ENCODE results near the gene SEPSECS. TPM values are rescaled to one million over a fixed set of nuclear protein-coding genes. Genes with fewer than 3 reads are reported as not detected.

Gene SEPSECS
- total and polyA plus RNA-seq, 5 donors from 2014 or later: 1.8 to 16.7 (median 3.6) TPM

GRCh38 chr4:25076625-25077398, 83.4 kb downstream of the SEPSECS start:
- Histone ChIP-seq H3K9me3 (ENCODE audit: control insufficient read depth in 2 of 2, low read length in 2 of 2) (no peaks in the 10 kb centered on the region), H3K4me1 (ENCODE audit: control insufficient read depth, insufficient read depth, low read length, poor library complexity, severe bottlenecking) (no peaks in the 10 kb centered on the region), H3K36me3 (ENCODE audit: control insufficient read depth, insufficient read depth, low read length) (no peaks in the 10 kb centered on the region), H3K27ac (ENCODE audit: insufficient read depth, low read length, poor library complexity, severe bottlenecking) (no peak overlapping the region), H3K27me3 (ENCODE audit: control insufficient read depth, insufficient read depth, low read length) (peaks cover 5% of the 10 kb centered on the region), H3K4me3 (ENCODE audit: low read depth, low read length) (no peak overlapping the region)
- no peak for ATAC-seq (ENCODE audit: low read depth in 2 of 2)
- Mint-ChIP-seq H3K36me3 (no peaks in the 10 kb centered on the region), H3K4me1 (no peaks in the 10 kb centered on the region), H3K27me3 (peaks cover 12% of the 10 kb centered on the region), H3K4me3 (no peak overlapping the region), H3K27ac (no peak overlapping the region), H3K9me3 (peaks cover 0 to 3% (median 0%) of the 10 kb centered on the region in 7 donors)
- DNase-seq: no peak

- no peak for ATAC-seq (ENCODE audit: low read depth in 2 of 2)
- Mint-ChIP-seq H3K27me3 (peaks cover 17% of the 10 kb centered on the region), H3K4me3 (no peak overlapping the region), H3K27ac (no peak overlapping the region), H3K36me3 (no peaks in the 10 kb centered on the region), H3K4me1 (no peaks in the 10 kb centered on the region), H3K9me3 (peaks cover 0 to 3% (median 0%) of the 10 kb centered on the region in 7 donors)
- Histone ChIP-seq H3K9me3 (ENCODE audit: control insufficient read depth in 2 of 2, low read length in 2 of 2) (no peaks in the 10 kb centered on the region), H3K4me1 (ENCODE audit: control insufficient read depth, insufficient read depth, low read length, poor library complexity, severe bottlenecking) (no peaks in the 10 kb centered on the region), H3K27me3 (ENCODE audit: control insufficient read depth, insufficient read depth, low read length) (peaks cover 5% of the 10 kb centered on the region), H3K4me3 (ENCODE audit: low read depth, low read length) (no peak overlapping the region), H3K27ac (ENCODE audit: insufficient read depth, low read length, poor library complexity, severe bottlenecking) (no peak overlapping the region), H3K36me3 (ENCODE audit: control insufficient read depth, insufficient read depth, low read length) (no peaks in the 10 kb centered on the region)
- no peak for DNase-seq
These were observed 84.4 kb downstream of the SEPSECS start for GRCh38 chr4:25075851-25076250.

- Mint-ChIP-seq H3K4me1 (no peaks in the 10 kb centered on the region), H3K9me3 (peaks cover 0 to 3% (median 0%) of the 10 kb centered on the region in 7 donors), H3K27me3 (peaks cover 17% of the 10 kb centered on the region), H3K4me3 (no peak overlapping the region), H3K27ac (no peak overlapping the region), H3K36me3 (no peaks in the 10 kb centered on the region)
- no peaks in the 10 kb centered on the region for H3K36me3 ChIP-seq (ENCODE audit: control insufficient read depth, insufficient read depth, low read length)
- peaks cover 5% of the 10 kb centered on the region for H3K27me3 ChIP-seq (ENCODE audit: control insufficient read depth, insufficient read depth, low read length)
- H3K4me1 ChIP-seq (ENCODE audit: control insufficient read depth, insufficient read depth, low read length, poor library complexity, severe bottlenecking): no peaks in the 10 kb centered on the region
- no peak for ATAC-seq (ENCODE audit: low read depth in 2 of 2)
- no peak for DNase-seq
- no peaks in the 10 kb centered on the region for H3K9me3 ChIP-seq (ENCODE audit: control insufficient read depth in 2 of 2, low read length in 2 of 2)
- H3K27ac ChIP-seq (ENCODE audit: insufficient read depth, low read length, poor library complexity, severe bottlenecking): no peak overlapping the region
- no peak overlapping the region for H3K4me3 ChIP-seq (ENCODE audit: low read depth, low read length)
These were observed 85.1 kb downstream of the SEPSECS start for GRCh38 chr4:25075129-25075528.

- H3K4me3 Mint-ChIP-seq: no peak overlapping the region
- no peaks in the 10 kb centered on the region for H3K36me3 Mint-ChIP-seq
- Histone ChIP-seq H3K4me3 (ENCODE audit: low read depth, low read length) (no peak overlapping the region), H3K36me3 (ENCODE audit: control insufficient read depth, insufficient read depth, low read length) (no peaks in the 10 kb centered on the region), H3K4me1 (ENCODE audit: control insufficient read depth, insufficient read depth, low read length, poor library complexity, severe bottlenecking) (no peaks in the 10 kb centered on the region), H3K9me3 (ENCODE audit: control insufficient read depth in 2 of 2, low read length in 2 of 2) (no peaks in the 10 kb centered on the region), H3K27ac (ENCODE audit: insufficient read depth, low read length, poor library complexity, severe bottlenecking) (no peak overlapping the region), H3K27me3 (ENCODE audit: control insufficient read depth, insufficient read depth, low read length) (peaks cover 3% of the 10 kb centered on the region)
- DNase-seq: no peak
- no peak overlapping the region for H3K27ac Mint-ChIP-seq
- no peak for ATAC-seq (ENCODE audit: low read depth in 2 of 2)
- H3K27me3 Mint-ChIP-seq: peaks cover 22% of the 10 kb centered on the region
- H3K4me1 Mint-ChIP-seq: no peaks in the 10 kb centered on the region
- H3K9me3 Mint-ChIP-seq: peaks cover 0 to 2% (median 0%) of the 10 kb centered on the region in 7 donors
These were observed 89.7 kb downstream of the SEPSECS start for GRCh38 chr4:25070545-25070944.

Other genes starting within 250 kb of the SEPSECS start
- gene CCDC149, start 247.4 kb downstream of the SEPSECS start, total RNA-seq: not detected
- gene CCDC149, start 247.4 kb downstream of the SEPSECS start, polyA plus RNA-seq: not detected
- not detected for gene LGI2, start 129.5 kb downstream of the SEPSECS start, total RNA-seq
- not detected for gene LGI2, start 129.5 kb downstream of the SEPSECS start, polyA plus RNA-seq
- 16.5 TPM for gene PI4K2B, start 73.6 kb upstream of the SEPSECS start, total RNA-seq
- gene PI4K2B, start 73.6 kb upstream of the SEPSECS start, polyA plus RNA-seq: 10 to 100 TPM; 12.1 to 19.0 (median 12.9) TPM
- gene ZCCHC4, start 152.3 kb upstream of the SEPSECS start, total RNA-seq: 9.5 TPM
- gene ZCCHC4, start 152.3 kb upstream of the SEPSECS start, polyA plus RNA-seq: 10 to 100 TPM; 11.0 to 16.5 (median 12.4) TPM
- gene ANAPC4, start 216.8 kb upstream of the SEPSECS start, total RNA-seq: 50.0 TPM
- 10 to 100 TPM; 18.5 to 24.6 (median 21.6) TPM for gene ANAPC4, start 216.8 kb upstream of the SEPSECS start, polyA plus RNA-seq